Neural crest cell (in vitro differentiated cells): Measurements from ENCODE around the gene KIFAP3. TPM values are rescaled to one million over a fixed set of nuclear protein-coding genes. Genes with fewer than 3 reads are reported as not detected.

ENCODE experiments used
- DNase-seq: peaks from one replicate; pipeline ENCODE4 v3.0.0; 2021; ENCODE audit warnings: low read depth, mixed read lengths, low spot score
- H3K27ac Mint-ChIP-seq: one replicate; pipeline ENCODE4 v1.8.0; 2021; ENCODE audit warnings: mild to moderate bottlenecking, mixed read lengths; ENCODE audit not compliant: unreplicated experiment
- H3K27me3 Mint-ChIP-seq: 2 replicates; pipeline ENCODE4 v1.8.0; 2021; ENCODE audit warnings: low read depth, mild to moderate bottlenecking, mixed read lengths
- H3K36me3 Mint-ChIP-seq: 2 replicates; pipeline ENCODE4 v1.8.0; 2021; ENCODE audit warnings: low read depth, mild to moderate bottlenecking, mixed read lengths
- H3K4me1 Mint-ChIP-seq: 2 replicates; pipeline ENCODE4 v1.8.0; 2021; ENCODE audit warnings: mixed read lengths
- H3K4me3 Mint-ChIP-seq: one replicate; pipeline ENCODE4 v1.8.0; 2021; ENCODE audit warnings: mild to moderate bottlenecking, mixed read lengths
- H3K9me3 Mint-ChIP-seq: 2 replicates; pipeline ENCODE4 v1.8.0; 2021; ENCODE audit warnings: mixed read lengths
- CTCF ChIP-seq: fragments of 200-600 bp; sonication (generic); conservative IDR thresholded peaks from 2 replicates; pipeline ENCODE4 v1.5.0; 2021; ENCODE audit warnings: antibody characterized with exemption, mild to moderate bottlenecking
- total RNA-seq: library from RNA; stranded (reverse); gene quantifications from 2 replicates; pipeline ENCODE4 v1.2.1, GENCODE V29; 2021

Gene KIFAP3
- total RNA-seq, 1 donor from 2014 or later, result 19.6 TPM

- TF ChIP-seq CTCF, result no peak
- H3K27me3 Mint-ChIP-seq, result no peaks in the 10 kb centered on the region
- DNase-seq, result no peak
- no peak overlapping the region for H3K4me3 Mint-ChIP-seq
- H3K36me3 Mint-ChIP-seq, result peaks cover 15% of the 10 kb centered on the region
- no peak overlapping the region for H3K27ac Mint-ChIP-seq
- H3K9me3 Mint-ChIP-seq, result peaks cover 13% of the 10 kb centered on the region
- no peaks in the 10 kb centered on the region for H3K4me1 Mint-ChIP-seq
These were observed 44.3 kb downstream of the KIFAP3 start for GRCh38 chr1:170030212-170030611.

- Mint-ChIP-seq H3K9me3 (peaks cover 13% of the 10 kb centered on the region), H3K27me3 (no peaks in the 10 kb centered on the region), H3K4me3 (no peak overlapping the region), H3K4me1 (no peaks in the 10 kb centered on the region), H3K27ac (no peak overlapping the region), H3K36me3 (peaks cover 17% of the 10 kb centered on the region)
- no peak for TF ChIP-seq CTCF
- no peak for DNase-seq
These were observed 46.7 kb downstream of the KIFAP3 start for GRCh38 chr1:170027760-170028159.

GRCh38 chr1:170020859-170021258 is 53.6 kb downstream of the KIFAP3 start:
- H3K27ac Mint-ChIP-seq, result no peak overlapping the region
- TF ChIP-seq CTCF, result no peak
- DNase-seq, result no peak
- peaks cover 15% of the 10 kb centered on the region for H3K36me3 Mint-ChIP-seq
- no peak overlapping the region for H3K4me3 Mint-ChIP-seq
- no peaks in the 10 kb centered on the region for H3K27me3 Mint-ChIP-seq
- H3K9me3 Mint-ChIP-seq, result peaks cover 12% of the 10 kb centered on the region
- no peaks in the 10 kb centered on the region for H3K4me1 Mint-ChIP-seq

- TF ChIP-seq CTCF, result no peak
- Mint-ChIP-seq H3K36me3 (peaks cover 10% of the 10 kb centered on the region), H3K4me3 (no peak overlapping the region), H3K4me1 (no peaks in the 10 kb centered on the region), H3K27ac (no peak overlapping the region), H3K27me3 (no peaks in the 10 kb centered on the region), H3K9me3 (peaks cover 10% of the 10 kb centered on the region)
- DNase-seq, result no peak
These were observed 57.0 kb downstream of the KIFAP3 start for GRCh38 chr1:170017478-170017877.

GRCh38 chr1:170012920-170013319 is 61.6 kb downstream of the KIFAP3 start:
- H3K4me1 Mint-ChIP-seq, result no peaks in the 10 kb centered on the region
- no peak overlapping the region for H3K4me3 Mint-ChIP-seq
- H3K27me3 Mint-ChIP-seq, result no peaks in the 10 kb centered on the region
- no peaks in the 10 kb centered on the region for H3K9me3 Mint-ChIP-seq
- DNase-seq, result no peak
- H3K27ac Mint-ChIP-seq, result no peak overlapping the region
- peaks cover 2% of the 10 kb centered on the region for H3K36me3 Mint-ChIP-seq
- no peak for TF ChIP-seq CTCF

- peak; percentile 71 for TF ChIP-seq CTCF
- DNase-seq, result peak; percentile 29
These were observed 64.1 kb downstream of the KIFAP3 start for GRCh38 chr1:170010443-170010842.

More at GRCh38 chr1:170010443-170010842, 64.1 kb downstream of the KIFAP3 start:
- Mint-ChIP-seq H3K27ac (no peak overlapping the region), H3K4me1 (no peaks in the 10 kb centered on the region), H3K4me3 (no peak overlapping the region), H3K9me3 (no peaks in the 10 kb centered on the region), H3K36me3 (peaks cover 5% of the 10 kb centered on the region), H3K27me3 (no peaks in the 10 kb centered on the region)
